ENCODE data around the gene FCER2. TPM values are rescaled to one million over a fixed set of nuclear protein-coding genes. Genes with fewer than 3 reads are reported as not detected.
A peak's percentile ranks its signal among the peaks of the same experiment; 100 is the strongest.

The FCER2 gene
- total and polyA plus RNA-seq, 7 donors: 0.06 to 0.54 (median 0.22) TPM; not detected in 3

DNA sequence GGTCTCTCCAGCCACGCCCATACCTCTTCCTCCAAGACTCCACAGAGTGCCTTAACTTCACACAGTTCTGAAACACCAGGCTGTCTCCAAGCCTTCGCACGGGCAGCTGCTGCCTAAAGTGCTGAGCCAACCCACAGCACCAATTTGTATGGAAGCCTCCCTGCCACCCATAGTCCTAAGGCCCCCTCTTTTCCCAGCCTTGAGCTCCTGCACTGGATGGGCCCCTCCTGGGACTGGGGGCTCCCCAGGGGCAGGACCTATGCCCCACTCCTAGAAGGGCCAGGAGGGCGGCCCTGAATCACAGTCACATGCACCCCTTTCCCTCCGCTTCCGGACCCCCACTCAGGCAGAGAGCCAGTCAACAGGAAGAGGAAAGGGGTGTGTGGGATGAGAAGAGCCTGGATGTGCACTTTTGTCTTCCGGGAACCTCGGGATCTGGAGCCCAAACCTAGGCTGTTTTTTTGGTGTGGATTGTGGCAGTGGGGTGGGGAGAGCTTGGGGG, 5.1 kb upstream of the FCER2 start:
- TF ChIP-seq, protein P1, sequence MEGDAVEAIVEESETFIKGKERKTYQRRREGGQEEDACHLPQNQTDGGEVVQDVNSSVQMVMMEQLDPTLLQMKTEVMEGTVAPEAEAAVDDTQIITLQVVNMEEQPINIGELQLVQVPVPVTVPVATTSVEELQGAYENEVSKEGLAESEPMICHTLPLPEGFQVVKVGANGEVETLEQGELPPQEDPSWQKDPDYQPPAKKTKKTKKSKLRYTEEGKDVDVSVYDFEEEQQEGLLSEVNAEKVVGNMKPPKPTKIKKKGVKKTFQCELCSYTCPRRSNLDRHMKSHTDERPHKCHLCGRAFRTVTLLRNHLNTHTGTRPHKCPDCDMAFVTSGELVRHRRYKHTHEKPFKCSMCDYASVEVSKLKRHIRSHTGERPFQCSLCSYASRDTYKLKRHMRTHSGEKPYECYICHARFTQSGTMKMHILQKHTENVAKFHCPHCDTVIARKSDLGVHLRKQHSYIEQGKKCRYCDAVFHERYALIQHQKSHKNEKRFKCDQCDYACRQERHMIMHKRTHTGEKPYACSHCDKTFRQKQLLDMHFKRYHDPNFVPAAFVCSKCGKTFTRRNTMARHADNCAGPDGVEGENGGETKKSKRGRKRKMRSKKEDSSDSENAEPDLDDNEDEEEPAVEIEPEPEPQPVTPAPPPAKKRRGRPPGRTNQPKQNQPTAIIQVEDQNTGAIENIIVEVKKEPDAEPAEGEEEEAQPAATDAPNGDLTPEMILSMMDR (IDR thresholded peaks at IDR 0.05): no peak
- 37 to 53% (median 45%) methylated on average over 8 of the region's 8 CpGs for WGBS, 3 donors
- Histone ChIP-seq H3K9me3 (no peaks in the 10 kb centered on the region), H3K4me3 (no peak overlapping the region), H3K4me1 (no peaks in the 10 kb centered on the region), H3K27me3 (ENCODE audit: insufficient read depth in 3 of 3, low read length in 2 of 3) (peaks cover 0 to 11% (median 3%) of the 10 kb centered on the region in 3 donors), H3K36me3 (ENCODE audit: insufficient read depth in 1 of 2, low read depth in 1 of 2) (no peaks in the 10 kb centered on the region), H3K27ac (no peak overlapping the region)
- intact Hi-C loops (cut with DNase I): no loop called here
- DNase-seq: no peak
- no peak for ATAC-seq

DNA sequence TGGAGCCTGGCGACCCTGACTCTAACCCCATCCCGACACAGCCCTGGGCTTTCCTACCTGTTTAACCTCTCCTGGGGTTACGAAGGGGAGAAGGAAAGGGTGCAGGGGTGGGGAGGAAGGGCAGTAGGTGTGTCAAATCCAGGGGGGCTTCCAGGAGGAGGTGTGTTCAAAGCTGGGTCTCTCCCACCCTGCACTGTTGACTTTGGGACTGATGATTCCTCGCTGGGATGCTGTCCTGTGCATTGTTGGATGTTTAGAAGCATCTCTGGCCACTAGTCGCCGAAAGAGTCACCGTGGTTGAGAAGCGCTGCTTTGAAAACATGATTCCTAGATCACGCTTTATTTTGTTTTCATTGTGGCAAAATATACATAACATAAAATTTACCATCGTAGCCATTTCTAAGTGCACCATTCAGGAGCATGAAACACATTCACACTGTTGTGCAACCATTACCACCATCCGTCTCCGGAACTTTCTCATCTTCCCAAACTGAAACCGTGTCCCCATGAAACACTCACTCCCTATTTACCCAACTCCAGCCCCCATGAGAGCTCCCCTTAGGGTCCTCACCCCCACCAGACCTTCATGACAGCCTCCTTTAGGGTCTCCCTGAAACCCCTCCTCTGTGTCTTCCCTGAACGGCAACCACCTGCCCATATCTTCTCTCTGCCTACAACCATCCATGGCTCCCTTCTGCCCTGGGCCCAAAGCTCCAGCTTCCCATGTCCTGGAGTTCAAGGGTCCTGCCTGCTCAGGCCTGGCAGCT, 4.4 kb upstream of the FCER2 start:
- WGBS, 3 donors: 67 to 74% (median 70%) methylated on average over 14 of the region's 14 CpGs
- TF ChIP-seq, protein P1 (IDR thresholded peaks at IDR 0.05): no peak
- Histone ChIP-seq H3K27me3 (ENCODE audit: insufficient read depth in 3 of 3, low read length in 2 of 3) (peaks cover 0 to 14% (median 3%) of the 10 kb centered on the region in 3 donors), H3K36me3 (ENCODE audit: insufficient read depth in 1 of 2, low read depth in 1 of 2) (no peaks in the 10 kb centered on the region), H3K4me1 (no peaks in the 10 kb centered on the region), H3K27ac (no peak overlapping the region), H3K9me3 (no peaks in the 10 kb centered on the region), H3K4me3 (no peak overlapping the region)
- intact Hi-C loops (cut with DNase I): no loop called here
- no peak for DNase-seq
- ATAC-seq: no peak

DNA sequence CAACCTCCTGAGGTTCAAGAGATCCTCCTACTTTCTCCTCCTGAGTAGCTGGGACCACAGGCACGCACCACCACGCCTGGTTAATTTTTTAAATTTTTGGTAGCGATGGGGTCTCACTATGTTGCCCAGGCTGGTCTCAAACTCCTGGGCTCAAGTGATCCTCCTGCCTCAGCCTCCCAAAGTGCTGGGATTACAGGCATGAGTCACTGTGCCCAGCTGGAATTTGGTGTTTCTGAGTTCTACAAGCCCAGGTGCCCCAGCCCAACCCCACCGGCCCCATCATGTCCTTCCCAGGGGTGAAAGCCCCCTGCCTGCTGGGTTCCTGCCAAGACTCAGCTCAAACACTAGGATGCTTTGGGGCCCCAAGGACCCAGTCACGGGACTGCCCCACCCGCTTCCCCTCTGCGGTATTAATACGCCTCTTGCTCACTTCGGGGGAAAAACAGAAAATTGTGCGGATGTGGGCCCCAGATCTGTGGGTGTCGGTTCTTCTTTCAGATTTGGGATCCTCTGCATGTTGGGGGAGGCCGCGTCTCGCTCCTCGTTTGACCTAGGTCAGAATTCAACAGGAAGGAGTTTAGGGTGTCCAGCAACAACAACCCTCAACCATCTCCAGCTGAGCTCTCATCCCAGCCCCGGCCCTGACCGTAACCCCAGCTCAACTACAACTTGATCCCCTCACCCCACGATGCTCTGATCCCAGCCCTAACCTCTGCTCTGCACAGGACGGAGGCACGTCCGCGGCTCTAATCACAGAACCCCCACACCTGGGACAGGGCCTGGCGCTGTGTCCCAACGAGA, 3.7 kb upstream of the FCER2 start:
- no peaks in the 10 kb centered on the region for H3K4me1 ChIP-seq
- no peak for ATAC-seq
- WGBS, 3 donors: 48 to 54% (median 48%) methylated on average over 24 of the region's 24 CpGs
- intact Hi-C loops (cut with DNase I): no loop called here
- TF ChIP-seq, protein P1 (IDR thresholded peaks at IDR 0.05): no peak
- DNase-seq: peak in 1 of 2 donors; percentile 63
- H3K36me3 ChIP-seq (ENCODE audit: insufficient read depth in 1 of 2, low read depth in 1 of 2): no peaks in the 10 kb centered on the region
- peaks cover 0 to 22% (median 3%) of the 10 kb centered on the region in 3 donors for H3K27me3 ChIP-seq (ENCODE audit: insufficient read depth in 3 of 3, low read length in 2 of 3)
- no peaks in the 10 kb centered on the region for H3K9me3 ChIP-seq
- H3K4me3 ChIP-seq: no peak overlapping the region
- H3K27ac ChIP-seq: no peak overlapping the region

DNA sequence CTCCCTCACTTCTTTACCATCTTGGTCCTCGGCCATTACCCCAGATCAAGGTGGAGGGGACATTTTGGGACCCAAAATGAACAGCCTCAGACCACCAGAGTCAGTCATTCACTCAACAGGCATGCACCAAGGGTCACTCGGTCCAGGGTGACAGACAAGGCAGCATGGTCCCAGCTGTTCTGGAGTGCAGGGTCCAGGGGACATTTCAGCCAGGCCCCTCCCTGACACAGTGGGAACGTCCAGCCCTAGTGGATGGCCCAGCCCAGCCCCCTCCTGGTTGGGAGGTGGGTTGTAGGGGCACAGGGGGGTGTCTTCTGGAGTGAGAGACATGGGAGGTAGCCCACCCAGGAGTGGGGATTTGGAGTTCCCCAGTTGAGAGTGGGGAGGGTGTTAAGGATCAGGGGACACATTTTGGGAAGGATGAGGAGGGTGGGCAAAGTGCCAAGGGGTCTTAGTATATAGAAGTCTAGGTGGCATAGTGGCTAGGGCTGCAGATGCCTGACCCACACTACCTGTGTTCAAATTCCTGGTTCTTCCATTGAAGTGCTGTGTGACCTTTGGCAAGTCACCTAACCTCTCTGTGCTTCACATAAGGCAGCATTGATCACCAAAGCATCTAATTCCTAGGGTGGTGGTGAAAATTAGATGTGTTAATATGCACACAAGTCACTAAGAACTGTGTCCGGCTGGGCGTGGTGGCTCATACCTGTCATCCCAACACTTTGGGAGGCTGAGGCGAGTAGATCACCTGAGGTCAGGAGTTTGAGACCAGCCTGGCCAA, 2.5 kb upstream of the FCER2 start:
- H3K9me3 ChIP-seq: no peaks in the 10 kb centered on the region
- intact Hi-C loops (cut with DNase I): no loop called here
- no peaks in the 10 kb centered on the region for H3K36me3 ChIP-seq (ENCODE audit: insufficient read depth in 1 of 2, low read depth in 1 of 2)
- 64 to 69% (median 65%) methylated on average over 6 of the region's 6 CpGs for WGBS, 3 donors
- TF ChIP-seq, protein P1 (IDR thresholded peaks at IDR 0.05): no peak
- DNase-seq (no peak), ATAC-seq (no peak)
- no peak overlapping the region for H3K27ac ChIP-seq
- no peak overlapping the region for H3K4me3 ChIP-seq
- H3K4me1 ChIP-seq: no peaks in the 10 kb centered on the region
- H3K27me3 ChIP-seq (ENCODE audit: insufficient read depth in 3 of 3, low read length in 2 of 3): peaks cover 0 to 32% (median 4%) of the 10 kb centered on the region in 3 donors

All from psoas muscle (tissue), 8 donors.